ENCODE measurements around the gene MBD3L1.

MBD3L1 gene

GRCh38 chr19:8832132-8833021, at the start of gene MBD3L1, which contains the start of gene ZNF558:
Gene MBD3L1 (plus strand): TSS chr19:8832377. CDS start chr19:8842679, 10,302 bp downstream.
Gene ZNF558 (minus strand): TSS chr19:8832304. CDS start chr19:8822659, 9,645 bp downstream.
- peak; percentile 83 for DNase-seq (ENCODE audit: extremely low spot score, insufficient read length, low read depth)
- FAIRE-seq = peak; percentile 93

- DNase-seq (ENCODE audit: extremely low spot score, insufficient read length, low read depth) = no peak
- FAIRE-seq = no peak
Measured at GRCh38 chr19:8794823-8795222, 37.4 kb upstream of the MBD3L1 start.

- FAIRE-seq (no peak), DNase-seq (ENCODE audit: extremely low spot score, insufficient read length, low read depth) (no peak)
Measured at GRCh38 chr19:8806661-8807060, 25.5 kb upstream of the MBD3L1 start.

- no peak for DNase-seq (ENCODE audit: extremely low spot score, insufficient read length, low read depth)
- FAIRE-seq = no peak
Measured at GRCh38 chr19:8811315-8812172, 20.6 kb upstream of the MBD3L1 start.

GRCh38 chr19:8814176-8814575, 18.0 kb upstream of the MBD3L1 start:
- FAIRE-seq = no peak

GRCh38 chr19:8815780-8816179, 16.4 kb upstream of the MBD3L1 start:
- FAIRE-seq (no peak), DNase-seq (ENCODE audit: extremely low spot score, insufficient read length, low read depth) (no peak)

More at GRCh38 chr19:8814176-8814575, 18.0 kb upstream of the MBD3L1 start:
- DNase-seq (ENCODE audit: extremely low spot score, insufficient read length, low read depth) = no peak

- no peak for FAIRE-seq
- no peak for DNase-seq (ENCODE audit: extremely low spot score, insufficient read length, low read depth)
Measured at GRCh38 chr19:8820234-8820633, 11.9 kb upstream of the MBD3L1 start.

GRCh38 chr19:8821748-8822241, 10.4 kb upstream of the MBD3L1 start:
- DNase-seq (ENCODE audit: extremely low spot score, insufficient read length, low read depth) = no peak
- no peak for FAIRE-seq

- FAIRE-seq = no peak
- DNase-seq (ENCODE audit: extremely low spot score, insufficient read length, low read depth) = no peak
Measured at GRCh38 chr19:8826371-8826770, 5.8 kb upstream of the MBD3L1 start.

- FAIRE-seq (no peak), DNase-seq (ENCODE audit: extremely low spot score, insufficient read length, low read depth) (no peak)
Measured at GRCh38 chr19:8827277-8827676, 4.9 kb upstream of the MBD3L1 start.

- DNase-seq (ENCODE audit: extremely low spot score, insufficient read length, low read depth) = no peak
- FAIRE-seq = no peak
Measured at GRCh38 chr19:8831373-8831772, 804 bp upstream of the MBD3L1 start.

- no peak for DNase-seq (ENCODE audit: extremely low spot score, insufficient read length, low read depth)
- FAIRE-seq = no peak
Measured at GRCh38 chr19:8831832-8832131, 395 bp upstream of the MBD3L1 start.

GRCh38 chr19:8835446-8835845, 3.3 kb downstream of the MBD3L1 start:
- DNase-seq (ENCODE audit: extremely low spot score, insufficient read length, low read depth) (no peak), FAIRE-seq (no peak)

- no peak for FAIRE-seq
- no peak for DNase-seq (ENCODE audit: extremely low spot score, insufficient read length, low read depth)
Measured at GRCh38 chr19:8835877-8836276, 3.7 kb downstream of the MBD3L1 start.

GRCh38 chr19:8840708-8841107, 8.5 kb downstream of the MBD3L1 start:
- no peak for DNase-seq (ENCODE audit: extremely low spot score, insufficient read length, low read depth)
- no peak for FAIRE-seq

- DNase-seq (ENCODE audit: extremely low spot score, insufficient read length, low read depth) (no peak), FAIRE-seq (no peak)
Measured at GRCh38 chr19:8846819-8847218, 14.6 kb downstream of the MBD3L1 start.

- no peak for FAIRE-seq
- DNase-seq (ENCODE audit: extremely low spot score, insufficient read length, low read depth) = no peak
Measured at GRCh38 chr19:8849232-8849631, 17.1 kb downstream of the MBD3L1 start.

GRCh38 chr19:8850488-8850887, 18.3 kb downstream of the MBD3L1 start:
- DNase-seq (ENCODE audit: extremely low spot score, insufficient read length, low read depth) (no peak), FAIRE-seq (no peak)

GRCh38 chr19:8858260-8858659, 26.1 kb downstream of the MBD3L1 start:
- DNase-seq (ENCODE audit: extremely low spot score, insufficient read length, low read depth) = no peak

GRCh38 chr19:8866344-8866743, 34.2 kb downstream of the MBD3L1 start:
- no peak for DNase-seq (ENCODE audit: extremely low spot score, insufficient read length, low read depth)
- no peak for FAIRE-seq

More at GRCh38 chr19:8858260-8858659, 26.1 kb downstream of the MBD3L1 start:
- FAIRE-seq = no peak
